Loucy (cell line): Measurements from ENCODE around the gene SPOP.

Experiments used
- CTCF ChIP-seq: fragments of 200-600 bp; sonication (generic); conservative IDR thresholded peaks from 2 replicates; pipeline ENCODE4 v1.5.1; 2014; ENCODE audit warnings: mild to moderate bottlenecking, antibody characterized with exemption, low read length
- EZH2phosphoT487 ChIP-seq: fragments of 200-600 bp; IDR thresholded peaks from 2 replicates; pipeline ENCODE4 v1.6.1; 2018; ENCODE audit warnings: antibody characterized with exemption, mild to moderate bottlenecking, moderate library complexity, borderline replicate concordance

- TF ChIP-seq CTCF (no peak), EZH2phosphoT487 (no peak)
Measured at GRCh38 chr17:49700960-49701359, 23.1 kb upstream of the SPOP start.
